Omental fat pad (tissue), 4 donors: ENCODE data around the gene SPRR1B. TPM values are rescaled to one million over a fixed set of nuclear protein-coding genes. Genes with fewer than 3 reads are reported as not detected.

Source experiments
- ATAC-seq: fragments of 150-250 bp; one replicate; pipeline ENCODE4 v1.9.1; 2016; ENCODE audit warnings: mild to moderate bottlenecking, moderate library complexity; ENCODE audit not compliant: low FRiP score
- DNase-seq: peaks from one replicate; pipeline ENCODE4 v3.0.0-alpha.2; 2019; ENCODE audit warnings: low spot score
- CTCF ChIP-seq, 3 donors: fragments of 450-650 bp; IDR thresholded peaks; one replicate each; pipeline ENCODE4 v1.5.1; 2016 to 2017; ENCODE audit warnings: antibody characterized with exemption in 3 of 3, mild to moderate bottlenecking in 3 of 3, moderate library complexity in 2 of 3
- small RNA-seq: library from RNA; depleted of rRNA; stranded (forward); fragments of <200 nt; gene quantifications from one replicate; pipeline ENCODE3, GENCODE V24; 2016
- total RNA-seq, 4 donors: library from RNA; depleted of rRNA; stranded (reverse); fragments of >200 nt; gene quantifications; one replicate each; pipeline ENCODE4 v1.1.0, GENCODE V29; 2016

SPRR1B gene
- total RNA-seq, 4 donors from 2014 or later: not detected

GRCh38 chr1:153071511-153071910 is 40.5 kb downstream of the SPRR1B start, which contains the start of gene SPRR2B:
SPRR2B (minus strand) TSS chr1:153071611; CDS start chr1:153070839, 772 bp downstream.
- ATAC-seq: no peak

GRCh38 chr1:153072806-153073726 is 42.1 kb downstream of the SPRR1B start:
- TF ChIP-seq CTCF (IDR thresholded peaks at IDR 0.05): no peak
- ATAC-seq (no peak), DNase-seq (no peak)

More at GRCh38 chr1:153071511-153071910, 40.5 kb downstream of the SPRR1B start, which contains the start of gene SPRR2B:
- DNase-seq: no peak
- no peak for TF ChIP-seq CTCF (IDR thresholded peaks at IDR 0.05)

- DNase-seq (no peak), ATAC-seq (no peak)
- no peak for TF ChIP-seq CTCF (IDR thresholded peaks at IDR 0.05)
Observed at GRCh38 chr1:153081736-153082135, 50.7 kb downstream of the SPRR1B start.

Small RNAs within 50 kb of the gene (small RNA-seq; reads per million reads assigned to genes)
- gene AL356867.1 (not detected), gene RF00322 (not detected), gene SPRR1A (not detected)

Other genes starting within 250 kb of the SPRR1B start
- not detected for gene LCE1E, start 244.9 kb upstream of the SPRR1B start, total RNA-seq
- not detected for gene LCE1D, start 234.5 kb upstream of the SPRR1B start, total RNA-seq
- gene LCE1C, start 224.6 kb upstream of the SPRR1B start, total RNA-seq: not detected
- gene LCE1B, start 219.2 kb upstream of the SPRR1B start, total RNA-seq: not detected
- gene LCE1A, start 203.7 kb upstream of the SPRR1B start, total RNA-seq: not detected
- not detected for gene LCE6A, start 188.3 kb upstream of the SPRR1B start, total RNA-seq
- gene LCE7A, start 171.2 kb upstream of the SPRR1B start, total RNA-seq: not detected
- gene SMCP, start 152.9 kb upstream of the SPRR1B start, total RNA-seq: not detected
- not detected for gene IVL, start 122.7 kb upstream of the SPRR1B start, total RNA-seq
- gene SPRR5, start 84.0 kb upstream of the SPRR1B start, total RNA-seq: not detected
- not detected for gene SPRR4, start 60.6 kb upstream of the SPRR1B start, total RNA-seq
- not detected for gene SPRR1A, start 47.1 kb upstream of the SPRR1B start, total RNA-seq
- not detected for gene SPRR3, start 29.5 kb upstream of the SPRR1B start, total RNA-seq
- gene SPRR2D, start 9.9 kb downstream of the SPRR1B start, total RNA-seq: not detected
- not detected for gene SPRR2A, start 26.3 kb downstream of the SPRR1B start, total RNA-seq
- gene SPRR2B, start 40.4 kb downstream of the SPRR1B start, total RNA-seq: not detected
- gene SPRR2E, start 63.3 kb downstream of the SPRR1B start, total RNA-seq: not detected
- gene SPRR2F, start 82.3 kb downstream of the SPRR1B start, total RNA-seq: not detected
- gene SPRR2G, start 119.7 kb downstream of the SPRR1B start, total RNA-seq: not detected
- gene LELP1, start 172.2 kb downstream of the SPRR1B start, total RNA-seq: not detected
- 1 to 10 TPM in 2 of 4 donors, not detected in 2; 2.0 to 5.4 TPM for gene PRR9, start 186.4 kb downstream of the SPRR1B start, total RNA-seq
- gene LORICRIN, start 228.5 kb downstream of the SPRR1B start, total RNA-seq: not detected